H54 (cell line): Measurements from ENCODE around the gene NSD1.

Source experiments
- DNase-seq: peaks from one replicate; pipeline ENCODE4 v3.0.0; 2011; ENCODE audit warnings: low spot score, mixed read lengths; ENCODE audit not compliant: insufficient read length
- FAIRE-seq: peaks from 3 replicates; lab custom pipeline; 2011; peaks lifted over from hg19 to GRCh38; lab: Jason Lieb, UNC
- POLR2A ChIP-seq: IDR thresholded peaks from 2 replicates; pipeline ENCODE4 v1.6.1; 2011; ENCODE audit warnings: low read depth, mild to moderate bottlenecking, low read length

The NSD1 gene

DNA sequence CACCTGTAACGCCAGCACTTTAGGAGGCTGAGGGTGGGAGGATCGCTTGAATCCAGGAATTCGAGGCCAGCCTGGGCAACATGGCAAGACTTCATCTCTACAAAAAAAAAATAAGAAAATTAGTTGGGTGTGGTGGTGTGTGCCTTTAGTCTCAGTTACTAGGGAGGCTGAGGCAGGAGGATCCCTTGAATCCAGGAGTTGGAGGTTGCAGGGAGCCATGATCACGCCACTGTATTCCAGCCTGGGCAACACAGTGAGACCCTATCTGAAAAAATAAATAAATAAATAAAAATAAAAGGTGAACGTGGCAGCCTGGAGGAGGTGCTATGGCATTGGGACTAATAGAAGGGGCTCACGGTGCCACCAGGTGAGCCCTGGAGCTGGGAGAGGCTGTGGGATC, 39.8 kb upstream of the NSD1 start:
- no peak for TF ChIP-seq POLR2A
- FAIRE-seq (no peak), DNase-seq (no peak)

GRCh38 chr5:177094224-177095087, 39.1 kb upstream of the NSD1 start:
- no peak for TF ChIP-seq POLR2A
- FAIRE-seq (no peak), DNase-seq (no peak)

DNA sequence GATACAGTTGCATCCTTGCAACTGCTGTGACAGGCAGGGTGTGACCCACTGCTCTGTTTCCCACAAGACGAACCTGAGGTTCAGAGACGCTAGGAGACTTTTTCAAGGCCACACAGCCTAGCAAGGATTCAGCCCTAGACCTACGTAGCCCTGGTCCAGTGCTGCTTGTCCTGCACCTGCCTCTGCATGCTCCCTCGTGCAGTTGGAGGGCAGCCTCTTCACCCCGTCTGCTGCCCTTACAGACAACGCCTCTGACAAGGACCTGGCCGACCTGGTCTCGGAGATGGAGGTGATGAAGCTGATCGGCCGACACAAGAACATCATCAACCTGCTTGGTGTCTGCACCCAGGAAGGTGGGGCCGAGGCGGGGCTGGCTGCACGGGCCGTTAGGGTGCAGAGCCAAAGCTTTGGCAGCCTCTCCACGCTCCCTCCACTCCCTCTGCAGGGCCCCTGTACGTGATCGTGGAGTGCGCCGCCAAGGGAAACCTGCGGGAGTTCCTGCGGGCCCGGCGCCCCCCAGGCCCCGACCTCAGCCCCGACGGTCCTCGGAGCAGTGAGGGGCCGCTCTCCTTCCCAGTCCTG, 38.4 kb upstream of the NSD1 start:
- no peak for TF ChIP-seq POLR2A
- DNase-seq, result no peak
- FAIRE-seq, result no peak

- no peak for FAIRE-seq
- TF ChIP-seq POLR2A, result no peak
- no peak for DNase-seq
These were observed 37.2 kb upstream of the NSD1 start for GRCh38 chr5:177096162-177097015.

DNA sequence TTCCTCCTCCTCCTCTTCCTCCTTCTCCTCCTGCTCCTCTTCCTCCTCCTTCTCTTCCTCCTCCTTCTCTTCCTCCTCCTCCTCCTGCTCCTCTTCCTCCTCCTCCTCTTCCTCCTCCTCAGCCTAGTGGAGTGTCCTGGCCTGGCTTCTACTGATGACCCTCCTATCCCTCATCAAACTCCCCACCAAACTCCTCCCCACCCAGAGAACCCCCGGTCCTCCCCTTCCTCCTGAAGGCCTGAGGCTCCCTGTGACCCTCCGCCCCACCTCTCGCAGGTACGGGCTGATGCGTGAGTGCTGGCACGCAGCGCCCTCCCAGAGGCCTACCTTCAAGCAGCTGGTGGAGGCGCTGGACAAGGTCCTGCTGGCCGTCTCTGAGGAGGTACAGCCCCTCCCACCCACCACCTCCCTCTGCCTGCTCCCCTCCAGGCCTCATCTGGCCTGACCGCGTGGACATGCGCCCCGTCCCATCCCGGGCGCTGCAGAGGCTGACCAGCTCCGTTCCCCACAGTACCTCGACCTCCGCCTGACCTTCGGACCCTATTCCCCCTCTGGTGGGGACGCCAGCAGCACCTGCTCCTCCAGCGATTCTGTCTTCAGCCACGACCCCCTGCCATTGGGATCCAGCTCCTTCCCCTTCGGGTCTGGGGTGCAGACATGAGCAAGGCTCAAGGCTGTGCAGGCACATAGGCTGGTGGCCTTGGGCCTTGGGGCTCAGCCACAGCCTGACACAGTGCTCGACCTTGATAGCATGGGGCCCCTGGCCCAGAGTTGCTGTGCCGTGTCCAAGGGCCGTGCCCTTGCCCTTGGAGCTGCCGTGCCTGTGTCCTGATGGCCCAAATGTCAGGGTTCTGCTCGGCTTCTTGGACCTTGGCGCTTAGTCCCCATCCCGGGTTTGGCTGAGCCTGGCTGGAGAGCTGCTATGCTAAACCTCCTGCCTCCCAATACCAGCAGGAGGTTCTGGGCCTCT, 36.3 kb upstream of the NSD1 start:
- FAIRE-seq (no peak), DNase-seq (no peak)
- TF ChIP-seq POLR2A, result no peak

DNA sequence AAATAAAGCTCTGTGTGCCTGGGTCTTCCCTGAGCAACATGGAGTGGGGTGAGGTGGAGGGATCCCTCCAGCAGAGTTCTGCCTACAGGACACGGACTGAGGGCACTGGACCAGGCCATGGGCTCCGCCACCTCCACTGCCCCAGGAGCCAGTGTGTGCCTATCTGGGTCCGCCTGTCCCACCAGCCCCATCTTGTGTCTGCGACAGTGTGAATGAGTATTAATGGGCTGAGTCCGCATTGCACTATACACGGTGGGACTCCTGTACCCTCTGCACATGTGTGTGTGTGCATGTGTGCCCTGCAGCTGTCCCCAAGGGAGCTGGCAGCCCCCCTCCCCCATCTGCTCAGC, 35.5 kb upstream of the NSD1 start:
- no peak for TF ChIP-seq POLR2A
- no peak for FAIRE-seq

DNA sequence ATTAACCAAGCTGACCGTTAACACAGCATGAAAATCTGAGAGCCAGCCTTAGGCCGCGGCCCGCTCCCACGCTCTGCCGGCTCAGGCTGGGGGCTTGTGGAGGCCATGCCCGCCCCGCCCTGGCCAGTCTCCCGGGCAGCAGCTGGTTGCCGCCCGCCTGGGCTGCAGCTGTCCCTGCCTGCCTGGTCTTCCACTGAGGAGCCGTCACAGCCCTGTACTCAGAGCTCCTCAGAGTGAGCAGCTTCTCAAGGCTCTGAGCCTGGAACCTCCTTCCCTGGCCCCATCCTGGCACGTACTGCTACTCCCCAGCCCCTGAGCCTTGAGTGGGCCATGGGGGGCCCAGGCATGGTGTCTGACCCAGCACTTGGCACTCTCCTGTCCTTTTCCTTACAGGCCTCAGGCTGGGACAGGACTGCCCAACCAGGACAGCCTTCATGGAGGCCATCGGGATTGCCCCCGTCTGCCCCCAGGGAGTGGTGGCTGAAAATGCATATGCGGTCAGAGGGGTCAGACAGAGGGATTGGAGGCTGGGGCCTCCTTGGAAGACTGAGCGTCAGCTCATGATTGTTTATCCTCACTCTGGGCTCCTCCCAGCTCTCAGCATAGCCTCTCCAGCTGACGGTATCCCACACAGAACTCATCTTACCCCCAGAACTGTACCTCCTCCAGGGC, 35.0 kb upstream of the NSD1 start:
- no peak for FAIRE-seq
- TF ChIP-seq POLR2A, result no peak
- DNase-seq, result no peak

More for the DNA sequence above, 35.5 kb upstream of the NSD1 start:
- no peak for DNase-seq

DNA sequence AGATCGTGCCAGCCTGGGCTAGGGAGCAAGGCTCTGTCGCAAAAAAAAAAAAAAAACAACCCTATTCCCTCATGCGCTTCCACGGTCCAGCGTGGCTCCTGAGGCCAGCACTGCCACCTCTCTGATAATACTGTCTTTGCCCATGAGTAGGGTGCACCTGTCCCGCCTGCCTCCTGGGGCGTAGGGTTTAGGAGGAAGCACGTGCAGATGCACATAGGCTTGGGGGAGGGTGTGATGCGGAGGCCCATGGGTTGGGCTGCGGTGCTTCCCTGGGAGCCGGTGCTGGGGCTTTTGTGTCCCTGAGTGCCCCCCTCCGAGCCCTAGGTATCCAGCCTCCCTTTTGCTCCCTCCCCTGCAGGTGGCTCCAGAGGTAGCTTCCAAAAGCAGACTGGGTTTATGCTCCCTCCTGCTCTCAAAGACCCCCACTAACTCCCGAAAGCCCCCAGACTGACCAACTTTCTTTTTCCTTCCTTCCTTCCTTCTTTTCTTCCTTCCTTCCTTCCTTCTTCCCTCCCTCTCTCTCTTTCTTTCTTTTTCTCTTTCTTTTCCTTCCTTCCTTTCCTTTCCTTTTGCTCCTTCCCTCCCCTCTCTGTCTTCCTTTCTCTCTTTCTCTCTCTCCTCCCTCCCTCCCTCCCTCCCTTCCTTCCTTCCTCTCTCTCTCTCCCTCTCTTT, 34.0 kb upstream of the NSD1 start:
- TF ChIP-seq POLR2A, result no peak
- DNase-seq (no peak), FAIRE-seq (no peak)

- FAIRE-seq (no peak), DNase-seq (peak; percentile 77)
- TF ChIP-seq POLR2A, result no peak
These were observed 32.9 kb upstream of the NSD1 start for GRCh38 chr5:177100714-177101121.

GRCh38 chr5:177103523-177104253, 29.9 kb upstream of the NSD1 start:
- FAIRE-seq (no peak), DNase-seq (no peak)
- no peak for TF ChIP-seq POLR2A

GRCh38 chr5:177105691-177106476, 27.7 kb upstream of the NSD1 start:
- no peak for TF ChIP-seq POLR2A
- no peak for DNase-seq
- FAIRE-seq, result no peak
